GM19463 (cell line): ENCODE data around the gene ADGRA3.

ENCODE experiments used
- ATAC-seq: cut with Tn5 transposase; IDR thresholded peaks from one replicate; pipeline ENCODE4 v1.9.1; 2021; ENCODE audit warnings: mild to moderate bottlenecking, moderate library complexity; ENCODE audit not compliant: unreplicated experiment

Gene ADGRA3

GRCh38 chr4:22372986-22373385 is 142.9 kb downstream of the ADGRA3 start:
- ATAC-seq = no peak

- ATAC-seq = no peak
Measured at GRCh38 chr4:22369901-22370562, 145.8 kb downstream of the ADGRA3 start.

- ATAC-seq = no peak
Measured at GRCh38 chr4:22363787-22364186, 152.1 kb downstream of the ADGRA3 start.

- ATAC-seq = no peak
Measured at GRCh38 chr4:22363036-22363435, 152.8 kb downstream of the ADGRA3 start.

- ATAC-seq = peak; percentile 92
Measured at GRCh38 chr4:22356987-22357596, 158.8 kb downstream of the ADGRA3 start.

- no peak for ATAC-seq
Measured at GRCh38 chr4:22348410-22348809, 167.5 kb downstream of the ADGRA3 start.

GRCh38 chr4:22345678-22346077 is 170.2 kb downstream of the ADGRA3 start:
- ATAC-seq = no peak

- no peak for ATAC-seq
Measured at GRCh38 chr4:22345055-22345454, 170.8 kb downstream of the ADGRA3 start.

GRCh38 chr4:22343606-22344005 is 172.3 kb downstream of the ADGRA3 start:
- ATAC-seq = no peak

- no peak for ATAC-seq
Measured at GRCh38 chr4:22339491-22339890, 176.4 kb downstream of the ADGRA3 start.

GRCh38 chr4:22338796-22339195 is 177.1 kb downstream of the ADGRA3 start:
- no peak for ATAC-seq
